NT2/D1 (cell line): ENCODE data around the gene TENM3.

Source experiments
- SUZ12 ChIP-seq: IDR thresholded peaks from 2 replicates; pipeline ENCODE4 v1.6.1; 2011; ENCODE audit not compliant: insufficient read length, insufficient read depth; ENCODE audit errors: extremely low read depth
- YY1 ChIP-seq: IDR thresholded peaks from 2 replicates; pipeline ENCODE4 v1.6.1; 2011; ENCODE audit not compliant: insufficient read length, insufficient read depth
- ZNF274 ChIP-seq: IDR thresholded peaks from 2 replicates; pipeline ENCODE4 v1.6.1; 2011; ENCODE audit warnings: mild to moderate bottlenecking, low read depth, low read length

- TF ChIP-seq ZNF274 (no peak), SUZ12 (no peak), YY1 (no peak)
Measured at GRCh38 chr4:182338746-182339145, 95.5 kb downstream of the TENM3 start.
